Limb (tissue), 2 donors: ENCODE measurements around the gene TSC22D1.
"Not testable (repeated sequence)": the region's sequence is repeated elsewhere in the genome, so short reads cannot be mapped to it uniquely, and the experiment has no call there.

Source experiments
- DNase-seq, 2 donors: peaks; one replicate each; pipeline ENCODE4 v3.0.0-alpha.2; 2016; ENCODE audit errors: extremely low spot score in 2 of 2

TSC22D1 gene

DNA sequence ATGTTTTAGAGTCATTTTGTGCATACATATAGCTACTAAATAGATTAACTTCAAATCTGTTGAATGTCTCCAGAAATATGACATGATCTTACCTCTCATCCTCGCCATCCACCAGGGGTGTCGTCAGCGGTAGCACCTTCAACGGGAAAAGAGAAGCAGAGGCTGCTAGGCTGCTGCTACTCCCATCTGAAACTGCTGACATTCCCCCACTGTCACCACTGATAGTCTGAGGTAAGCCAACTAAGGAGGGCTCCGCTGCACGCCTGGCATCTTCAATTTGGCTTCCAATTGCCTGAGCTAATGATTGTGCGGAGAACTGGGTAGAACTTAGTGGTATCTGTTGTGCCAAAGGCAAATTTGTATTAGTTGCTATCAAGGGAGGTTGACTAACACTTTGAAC is 3.1 kb downstream of the TSC22D1 start:
- no peak for DNase-seq

DNA sequence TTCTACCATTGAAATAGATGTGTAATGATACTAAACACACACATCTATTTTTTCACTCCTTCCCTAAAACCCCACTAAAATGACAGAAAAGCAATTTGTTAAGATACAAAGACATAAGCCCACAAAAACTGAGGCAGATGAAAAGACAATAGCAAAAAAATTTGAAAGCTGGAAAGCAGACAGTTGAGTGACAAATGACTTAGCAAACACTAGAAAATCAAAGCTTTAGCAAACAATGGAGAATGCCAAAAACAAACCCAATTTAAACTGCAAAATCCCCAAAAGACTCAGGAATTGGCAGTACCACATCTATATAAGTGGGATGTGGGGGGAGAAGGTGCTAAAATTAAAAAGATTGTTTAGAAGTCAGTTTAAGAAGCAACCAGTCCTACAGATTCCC is 9.5 kb downstream of the TSC22D1 start:
- no peak for DNase-seq

DNA sequence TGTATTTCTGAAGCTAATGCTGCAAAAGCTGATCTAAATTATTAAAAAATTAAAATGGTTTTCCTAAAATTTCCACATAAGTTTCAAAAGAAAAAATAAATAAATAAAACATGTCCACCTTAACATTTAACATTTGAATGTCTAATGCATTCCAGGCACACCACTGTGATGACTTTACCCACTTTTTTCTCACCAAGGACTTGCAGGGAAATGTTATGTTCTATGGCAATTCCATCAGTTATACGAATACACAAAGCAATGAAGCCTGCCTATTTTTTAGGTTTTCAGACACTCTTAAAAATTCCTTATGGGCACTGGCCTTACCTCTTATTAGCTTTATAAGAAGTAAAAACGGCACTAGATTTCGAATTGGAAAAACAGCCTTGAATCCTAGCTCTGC is 10.2 kb downstream of the TSC22D1 start:
- DNase-seq, result no peak

DNA sequence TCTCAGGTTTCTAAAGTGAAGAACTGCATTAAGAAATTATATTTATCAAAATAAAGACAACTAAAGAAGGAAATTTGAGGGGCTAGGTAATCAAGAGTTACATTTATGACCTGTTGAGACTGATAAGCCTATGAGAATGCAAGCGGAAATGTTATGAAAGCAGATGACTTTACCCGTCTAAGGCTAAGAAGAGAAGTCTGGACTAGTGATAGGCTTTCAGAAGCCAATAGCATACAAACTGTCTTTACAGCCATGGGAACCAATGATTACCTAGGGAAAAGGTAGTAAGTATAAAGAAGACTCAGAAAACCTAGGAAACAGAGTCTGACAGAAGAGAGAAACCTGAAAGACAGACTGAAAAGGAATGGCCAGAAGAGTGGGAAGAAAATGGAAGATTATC is 11.2 kb downstream of the TSC22D1 start:
- DNase-seq, result no peak

DNA sequence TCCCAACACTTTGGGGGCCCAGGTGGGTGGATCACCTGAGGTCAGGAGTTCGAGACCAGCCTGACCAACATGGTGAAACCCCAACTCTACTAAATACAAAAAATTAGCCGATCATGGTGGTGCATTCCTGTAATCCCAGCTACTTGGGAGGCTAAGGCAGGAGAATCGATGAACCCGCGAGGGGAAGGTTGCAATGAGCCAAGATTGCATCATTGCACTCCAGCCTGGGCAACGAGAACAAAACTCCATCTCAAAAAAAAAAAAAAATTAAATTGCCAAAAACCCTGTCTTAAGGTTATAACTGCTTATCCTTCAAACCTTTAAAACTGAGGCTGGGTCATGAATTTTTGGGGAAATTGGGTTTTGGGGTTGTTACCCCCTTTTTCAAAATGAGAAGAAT is 13.3 kb downstream of the TSC22D1 start:
- DNase-seq, result not testable (repeated sequence)

DNA sequence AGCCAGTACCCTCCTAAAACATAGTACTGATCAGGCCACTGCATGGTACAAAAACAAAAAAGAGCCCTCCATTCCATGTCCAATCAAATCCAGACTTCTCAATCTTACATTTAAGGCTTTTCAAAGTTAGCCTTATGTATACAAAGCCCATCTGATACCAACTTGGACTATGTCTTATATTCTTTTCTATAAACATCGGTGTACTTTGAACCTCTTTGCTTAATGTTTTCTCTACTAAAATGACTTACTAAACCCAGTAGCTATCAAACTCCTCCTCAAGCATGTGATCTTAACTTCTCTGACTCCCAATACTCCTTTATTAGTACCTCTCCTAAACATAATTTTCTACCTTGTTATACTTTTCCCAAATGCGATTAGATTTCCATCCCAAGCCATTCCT is 14.8 kb downstream of the TSC22D1 start:
- DNase-seq, result no peak

DNA sequence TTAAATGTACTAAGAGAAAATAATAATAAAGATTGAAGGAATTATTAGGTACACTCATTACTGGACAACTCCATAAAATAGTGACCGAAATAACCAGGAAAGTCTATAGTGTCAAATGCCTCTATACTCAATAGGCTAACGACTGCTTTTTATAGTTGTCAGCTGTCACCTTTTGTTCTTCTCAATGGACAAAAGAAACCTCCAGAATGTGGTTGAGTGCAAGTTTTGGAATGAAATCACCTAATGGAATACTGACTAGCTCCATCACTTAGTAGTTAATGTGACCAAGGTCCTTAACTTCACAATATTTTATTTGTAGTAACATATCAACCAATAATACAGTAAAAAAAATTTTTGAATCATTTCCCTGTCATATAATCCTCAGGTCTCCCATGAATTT is 18.1 kb downstream of the TSC22D1 start:
- no peak for DNase-seq

DNA sequence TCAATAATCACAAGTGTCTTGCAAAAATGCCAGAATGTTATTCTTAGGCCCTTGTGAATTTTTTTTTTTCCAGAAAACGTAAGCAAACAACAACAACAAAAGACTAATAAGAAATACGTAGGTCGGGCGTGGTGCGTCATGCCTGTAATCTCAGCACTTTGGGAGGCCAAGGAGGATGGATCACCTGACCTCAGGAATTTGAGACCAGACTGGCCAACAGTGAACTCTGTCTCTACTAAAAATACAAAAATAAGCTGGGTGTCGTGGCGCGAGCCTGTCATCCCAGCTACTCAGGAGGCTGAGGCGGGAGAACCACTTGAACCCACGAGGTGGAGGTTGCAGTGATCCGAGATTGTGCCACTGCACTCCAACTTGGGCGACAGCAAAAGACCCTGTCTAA is 20.9 kb downstream of the TSC22D1 start:
- DNase-seq, result no peak

DNA sequence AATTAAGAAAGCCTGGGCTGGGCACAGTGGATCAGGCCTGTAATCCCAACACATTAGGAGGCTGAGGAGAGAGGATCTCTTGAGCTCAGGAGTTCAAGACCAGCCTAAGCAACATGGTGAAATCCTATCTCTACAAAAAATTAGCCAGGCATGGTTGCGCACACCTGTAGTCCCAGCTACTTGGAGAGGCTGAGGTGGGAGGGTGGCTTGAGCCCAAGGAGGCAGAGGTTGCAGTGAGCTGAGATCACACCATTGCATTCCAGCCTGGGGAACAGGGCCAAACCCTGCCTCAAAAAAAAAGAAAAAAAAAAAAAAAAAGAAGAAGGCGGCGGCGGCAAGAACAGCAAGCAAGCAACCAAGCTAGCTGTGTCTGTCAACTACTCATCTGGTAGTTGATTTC is 26.7 kb downstream of the TSC22D1 start:
- no peak for DNase-seq

DNA sequence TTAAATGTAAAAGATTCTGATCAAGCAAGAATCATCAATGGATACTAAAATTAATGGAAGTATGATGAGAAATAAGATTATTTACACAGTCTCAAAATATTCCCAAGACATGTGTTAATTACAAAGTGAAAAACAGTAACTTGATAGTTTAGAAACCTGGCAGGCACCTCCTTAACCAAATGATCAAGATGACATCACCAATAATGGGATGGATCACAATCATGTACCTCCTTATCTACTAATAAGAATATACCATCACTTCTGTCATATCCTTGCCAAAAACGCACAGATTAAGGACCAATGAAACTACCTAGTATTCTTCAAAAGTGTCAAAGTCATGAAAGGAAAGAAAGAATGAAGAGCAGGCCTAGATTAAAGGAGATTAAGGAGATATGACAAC is 30.0 kb downstream of the TSC22D1 start:
- DNase-seq, result no peak

DNA sequence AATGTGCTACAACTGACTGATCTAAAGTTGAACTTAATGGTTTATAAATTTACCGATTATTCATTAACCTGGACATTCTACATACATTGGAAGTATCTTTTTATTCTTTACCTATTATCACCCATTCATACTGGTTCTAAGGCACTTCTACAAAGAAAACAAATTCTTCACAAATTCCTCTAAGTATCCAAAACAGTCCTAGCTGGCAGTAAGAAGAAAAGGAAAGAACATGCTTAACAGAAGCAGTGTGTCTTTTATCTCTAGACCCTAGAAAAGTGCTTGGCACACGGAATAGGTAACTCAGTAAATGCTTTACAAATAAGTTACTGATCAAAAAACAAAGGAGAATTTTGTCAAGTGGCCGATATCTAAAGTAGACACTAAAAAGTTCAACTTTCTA is 32.8 kb downstream of the TSC22D1 start:
- no peak for DNase-seq

DNA sequence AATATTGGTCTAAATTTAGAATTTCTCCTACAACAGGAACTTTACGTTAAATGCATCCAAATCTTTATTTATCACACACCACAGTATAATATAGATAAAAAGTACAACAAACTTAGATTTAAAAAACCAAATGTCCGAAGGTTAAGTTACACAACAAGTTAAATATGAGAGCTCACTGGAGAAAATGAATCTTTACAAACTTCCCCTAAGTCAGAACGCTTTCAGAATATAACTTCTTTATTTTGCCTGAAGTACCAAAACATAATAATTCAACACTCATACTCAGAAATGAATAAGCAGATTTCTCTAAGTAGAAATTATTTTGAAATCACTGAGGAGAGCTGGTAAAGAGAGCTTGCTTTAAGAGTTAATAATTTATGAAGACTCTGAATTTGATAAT is 33.8 kb downstream of the TSC22D1 start:
- DNase-seq, result no peak

DNA sequence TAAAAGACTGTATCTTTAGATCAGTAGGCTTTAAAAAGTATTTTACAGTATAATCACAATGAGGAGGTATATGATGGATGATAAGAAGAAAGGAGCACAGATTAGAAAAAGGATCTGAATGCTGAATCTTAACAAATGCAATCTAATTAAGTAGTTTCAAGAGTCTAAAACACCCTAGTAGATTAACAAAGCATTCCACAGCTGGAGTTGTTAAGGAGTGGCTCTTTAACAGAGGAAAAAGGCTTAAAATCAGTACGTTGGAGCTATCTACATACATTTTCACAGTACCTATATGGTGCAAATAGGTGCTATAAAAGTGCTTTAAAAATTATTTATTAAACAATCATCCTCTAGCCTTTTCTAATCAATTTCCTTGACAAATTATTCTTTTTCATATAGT is 34.5 kb downstream of the TSC22D1 start:
- DNase-seq, result no peak

DNA sequence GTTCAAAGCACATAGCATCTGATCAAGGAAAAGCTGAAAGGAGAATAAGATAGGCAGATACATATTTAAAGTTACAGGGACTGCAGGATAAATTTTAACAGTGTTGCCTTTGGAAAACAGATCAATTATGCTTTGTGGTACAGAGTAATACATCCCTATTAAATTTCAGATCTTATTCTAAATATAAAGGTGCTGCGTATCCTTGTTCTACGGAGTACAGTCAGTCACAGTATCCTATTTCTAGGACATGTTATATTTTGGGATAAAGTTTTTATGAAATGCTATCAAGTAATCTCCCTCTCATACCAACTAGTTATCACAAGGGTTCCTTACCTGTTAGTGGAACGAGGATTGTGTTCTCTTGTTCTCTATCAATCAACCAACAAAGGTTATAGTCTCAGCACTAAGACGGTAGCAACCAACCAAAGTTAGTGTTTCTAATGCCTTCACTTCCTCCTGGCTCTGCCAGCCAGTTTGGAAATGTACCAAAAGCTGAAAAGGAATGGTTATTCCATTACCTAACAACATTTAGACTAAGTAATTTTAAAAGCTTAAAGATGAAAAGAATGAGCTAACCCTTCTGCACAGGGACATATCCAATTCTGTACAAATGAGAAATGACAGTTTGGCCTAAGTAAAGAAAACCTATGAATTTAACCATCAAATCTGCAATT is 35.2 kb downstream of the TSC22D1 start:
- no peak for DNase-seq

DNA sequence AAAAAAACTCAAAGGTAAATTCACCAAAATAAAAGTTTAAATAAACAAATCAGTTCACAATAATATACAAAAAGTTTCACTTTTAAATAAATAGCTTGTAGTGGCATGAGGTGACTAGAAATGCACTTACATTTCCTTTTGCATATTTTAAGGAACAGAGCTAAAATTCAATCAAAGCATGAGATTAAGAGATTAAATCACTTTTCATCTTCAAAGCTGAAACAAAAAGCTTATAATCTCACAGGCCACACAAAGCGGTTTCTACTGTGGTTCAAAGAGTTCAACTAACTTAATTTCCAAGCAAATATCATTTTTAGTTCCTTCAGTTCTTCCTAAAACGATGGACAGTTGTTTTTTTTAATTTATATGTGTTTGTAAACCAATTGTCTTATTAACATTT is 38.9 kb downstream of the TSC22D1 start:
- no peak for DNase-seq

DNA sequence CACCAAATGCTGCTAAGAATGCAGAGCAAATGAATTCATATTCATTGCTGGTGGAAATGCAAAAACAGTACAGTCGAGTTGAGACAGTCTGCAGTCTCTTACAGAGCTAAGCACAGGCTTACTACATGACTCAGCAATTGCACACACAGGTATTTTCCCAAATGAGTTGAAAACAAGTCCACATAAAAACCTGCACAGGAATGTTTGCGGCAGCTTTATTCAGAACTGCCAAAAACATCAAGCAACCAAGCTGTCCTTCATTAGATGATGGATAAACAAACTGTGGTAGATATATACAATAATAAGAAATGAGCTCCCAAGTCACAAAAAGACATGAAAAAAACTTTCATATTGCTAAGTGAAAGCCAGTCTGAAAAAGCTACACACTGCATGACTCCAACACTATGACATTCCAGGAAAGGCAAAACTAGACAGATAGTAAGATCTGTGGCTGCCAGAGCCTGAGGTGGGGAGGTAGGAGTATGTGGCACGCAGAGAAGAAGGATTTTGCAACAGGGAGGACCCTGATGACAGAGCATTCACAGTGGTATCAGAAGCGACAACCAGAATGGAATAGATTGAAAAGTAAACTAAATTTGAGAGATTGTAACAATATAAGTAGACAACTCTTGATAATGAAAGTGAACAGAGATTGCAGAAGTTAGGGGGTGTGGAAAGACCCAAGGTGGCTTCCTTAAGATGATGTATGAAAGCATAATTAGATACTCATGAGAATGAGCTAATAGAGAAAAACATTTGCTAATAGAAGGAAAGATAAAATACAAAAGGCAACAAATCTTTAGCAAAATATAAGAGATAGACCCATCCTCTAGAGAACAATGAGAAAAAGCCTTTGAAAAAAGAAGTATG is 52.7 kb downstream of the TSC22D1 start:
- no peak for DNase-seq

DNA sequence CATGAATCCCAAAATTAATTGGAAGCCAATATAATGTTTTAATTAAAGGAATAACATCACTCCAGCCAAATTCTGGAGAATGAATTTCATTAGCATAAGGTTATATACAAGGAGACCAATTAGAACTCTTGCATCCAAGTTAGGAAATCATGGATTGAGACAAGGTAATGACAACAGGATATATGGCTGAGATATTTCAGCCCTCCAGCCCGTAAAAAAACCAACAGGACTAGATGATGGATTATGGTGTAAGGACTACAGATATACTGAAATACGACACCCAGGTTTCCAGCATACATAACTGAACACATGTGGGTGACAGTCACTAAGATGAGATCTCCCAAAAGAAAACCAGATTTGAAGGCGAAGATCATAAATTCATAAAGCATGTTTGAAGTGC is 56.5 kb downstream of the TSC22D1 start:
- no peak for DNase-seq

DNA sequence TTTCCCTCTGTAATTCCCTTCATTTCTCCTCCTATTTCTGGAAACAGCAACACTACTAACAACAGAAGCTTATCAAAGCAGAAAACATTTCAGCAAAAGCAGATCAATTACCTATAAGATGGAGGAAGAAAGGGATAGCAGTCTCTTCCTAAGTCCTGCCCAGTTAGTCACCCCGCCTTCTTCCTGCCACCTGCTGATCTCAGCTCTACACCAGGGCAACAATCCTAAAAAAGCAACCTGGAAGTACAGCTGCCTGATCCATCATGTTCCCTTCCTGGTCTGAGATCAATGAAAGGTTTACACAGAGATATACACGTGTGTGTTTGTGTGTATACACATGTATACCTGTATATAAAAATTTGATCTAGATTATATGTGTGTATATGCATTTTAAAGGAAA is 59.4 kb downstream of the TSC22D1 start:
- no peak for DNase-seq

DNA sequence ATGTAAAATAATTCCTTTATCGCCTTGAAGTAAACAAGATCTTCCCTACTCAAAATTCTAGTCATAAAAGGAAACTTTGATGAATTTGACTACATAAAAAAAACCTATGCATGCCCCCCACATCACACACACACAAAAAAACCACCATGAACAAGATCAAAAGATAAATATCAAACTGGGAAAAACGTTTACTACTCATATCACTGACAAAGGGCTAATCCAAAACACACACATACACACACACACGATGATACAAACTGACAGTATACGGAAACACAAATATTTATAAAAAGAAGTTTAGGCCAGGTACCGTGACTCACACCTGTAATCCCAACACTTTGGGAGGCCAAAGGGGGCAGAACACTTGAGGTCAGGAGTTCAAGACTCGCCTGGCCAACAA is 61.9 kb downstream of the TSC22D1 start:
- no peak for DNase-seq

DNA sequence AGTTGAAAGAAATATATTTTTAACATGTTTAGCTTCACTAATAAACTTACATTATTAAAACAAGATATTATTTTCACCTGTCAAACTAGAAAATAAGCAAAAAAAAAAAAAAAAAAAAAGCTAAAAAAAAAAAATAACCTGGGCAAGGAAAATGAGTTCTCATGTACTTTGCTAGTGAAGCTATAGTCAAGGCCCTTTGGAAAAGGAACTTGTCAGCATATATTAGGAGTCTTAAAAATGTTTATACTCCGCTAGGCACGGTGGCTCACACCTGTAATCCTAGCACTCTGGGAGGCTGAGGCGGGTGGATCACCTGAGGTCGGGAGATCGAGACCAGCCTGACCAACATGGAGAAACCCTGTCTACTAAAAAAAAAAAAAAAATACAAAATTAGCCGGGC is 66.3 kb downstream of the TSC22D1 start:
- DNase-seq, result not testable (repeated sequence)

DNA sequence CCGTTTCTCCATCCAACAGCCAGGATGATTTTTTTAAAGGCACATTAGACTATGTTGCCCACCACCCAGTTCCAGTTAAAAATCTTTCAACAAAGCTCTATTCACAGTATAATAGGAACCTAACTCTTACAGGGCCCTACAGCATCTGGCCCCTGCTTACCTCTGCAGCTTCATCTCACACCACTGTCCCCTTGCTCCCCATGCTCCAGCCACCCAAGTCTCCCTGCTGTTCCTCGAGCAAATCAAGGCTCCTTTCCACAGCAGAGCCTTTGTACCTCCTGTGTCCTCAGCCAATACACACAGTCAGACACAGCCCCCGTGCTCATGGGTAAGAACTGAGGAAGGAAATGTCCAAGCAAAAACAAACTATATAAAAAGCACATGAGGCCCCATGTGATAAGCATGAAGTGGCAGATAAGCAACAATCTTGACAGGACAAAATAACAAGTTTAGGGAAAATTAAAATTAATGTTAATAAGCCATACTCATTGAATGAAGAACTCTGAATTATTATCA is 67.5 kb downstream of the TSC22D1 start:
- DNase-seq, result no peak

DNA sequence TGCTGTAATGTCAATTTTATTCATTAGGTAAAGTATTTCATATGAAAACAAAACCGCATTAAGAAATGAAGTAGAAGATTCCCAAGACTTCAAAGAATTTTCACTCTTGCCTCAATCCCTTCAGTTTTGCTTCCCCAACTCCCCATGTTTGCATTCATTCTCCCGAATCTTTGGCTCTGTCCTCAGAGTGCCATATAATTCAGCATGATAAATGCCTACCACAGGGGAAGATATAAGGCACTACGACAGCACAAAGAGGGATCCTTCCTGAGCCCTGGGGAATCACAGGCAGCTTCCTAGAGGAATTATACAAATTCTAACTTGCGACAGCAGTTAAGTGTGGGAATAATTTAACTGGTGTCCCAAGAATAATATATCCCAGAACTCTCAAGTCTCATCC is 68.5 kb downstream of the TSC22D1 start:
- no peak for DNase-seq

DNA sequence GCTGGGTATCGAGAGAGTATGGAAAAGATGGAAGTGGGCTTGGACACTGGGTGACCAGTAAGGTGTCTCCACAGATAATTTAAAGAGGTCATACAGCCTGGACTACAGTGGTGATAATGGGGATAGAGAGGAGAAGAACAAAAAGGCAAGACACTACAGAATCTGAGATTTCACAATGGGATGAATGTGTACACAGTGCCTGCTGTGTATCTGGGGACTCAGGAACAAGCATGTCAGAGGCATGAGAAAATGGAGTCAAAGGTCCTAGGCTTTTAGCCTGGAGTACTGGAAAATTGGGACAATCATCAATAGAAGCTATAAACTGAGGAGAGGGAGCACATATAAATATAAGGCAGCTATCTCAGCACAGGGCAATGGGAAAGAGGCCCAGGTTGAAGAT is 69.4 kb downstream of the TSC22D1 start:
- DNase-seq, result no peak
